Skeletal muscle satellite cell (primary cell): ENCODE data around the gene ERLEC1.
"Not testable (repeated sequence)": the region's sequence is repeated elsewhere in the genome, so short reads cannot be mapped to it uniquely, and the experiment has no call there.

ENCODE experiments used
- H3K27me3 ChIP-seq: 2 replicates; pipeline ENCODE4 v1.7.0; 2013; ENCODE audit warnings: low read length; ENCODE audit not compliant: control insufficient read depth, insufficient read depth
- H3K36me3 ChIP-seq: 2 replicates; pipeline ENCODE4 v1.7.0; 2013; ENCODE audit warnings: mild to moderate bottlenecking, control low read depth, low read length; ENCODE audit not compliant: insufficient read depth
- H3K4me1 ChIP-seq: 2 replicates; pipeline ENCODE4 v1.7.0; 2013; ENCODE audit warnings: low read length; ENCODE audit not compliant: control insufficient read depth, insufficient read depth
- H3K4me2 ChIP-seq: 2 replicates; pipeline ENCODE4 v1.7.0; 2013; ENCODE audit warnings: mild to moderate bottlenecking, low read length
- H3K4me3 ChIP-seq: 2 replicates; pipeline ENCODE4 v1.7.0; 2013; ENCODE audit warnings: low read length
- H3K9ac ChIP-seq: 2 replicates; pipeline ENCODE4 v1.7.0; 2013; ENCODE audit warnings: mild to moderate bottlenecking, low read depth, low read length, moderate library complexity
- H3K9me3 ChIP-seq: replicated peaks from 2 replicates; pipeline ENCODE4 v1.7.0; 2013; ENCODE audit warnings: mild to moderate bottlenecking, control low read depth, low read length

Gene ERLEC1

GRCh38 chr2:53842891-53843290, 56.0 kb downstream of the ERLEC1 start:
- no peaks in the 10 kb centered on the region for H3K36me3 ChIP-seq
- no peak overlapping the region for H3K4me3 ChIP-seq
- H3K9ac ChIP-seq, result no peak overlapping the region
- no peak overlapping the region for H3K4me2 ChIP-seq
- H3K27me3 ChIP-seq, result no peaks in the 10 kb centered on the region
- H3K4me1 ChIP-seq, result no peaks in the 10 kb centered on the region
- H3K9me3 ChIP-seq, result no peaks in the 10 kb centered on the region

GRCh38 chr2:53843595-53843994, 56.8 kb downstream of the ERLEC1 start:
- H3K4me1 ChIP-seq, result no peaks in the 10 kb centered on the region
- no peak overlapping the region for H3K4me2 ChIP-seq
- H3K9me3 ChIP-seq, result no peaks in the 10 kb centered on the region
- H3K9ac ChIP-seq, result no peak overlapping the region
- no peak overlapping the region for H3K4me3 ChIP-seq
- no peaks in the 10 kb centered on the region for H3K27me3 ChIP-seq
- H3K36me3 ChIP-seq, result no peaks in the 10 kb centered on the region

- H3K4me3 ChIP-seq, result no peak overlapping the region
- no peaks in the 10 kb centered on the region for H3K4me1 ChIP-seq
- peaks cover 4% of the 10 kb centered on the region for H3K36me3 ChIP-seq
- H3K9ac ChIP-seq, result no peak overlapping the region
- no peak overlapping the region for H3K4me2 ChIP-seq
- no peaks in the 10 kb centered on the region for H3K27me3 ChIP-seq
- no peaks in the 10 kb centered on the region for H3K9me3 ChIP-seq
Observed at GRCh38 chr2:53848062-53848461, 61.2 kb downstream of the ERLEC1 start.

GRCh38 chr2:53851052-53851757, 64.4 kb downstream of the ERLEC1 start:
- not testable (repeated sequence) for H3K4me2 ChIP-seq, H3K4me1 ChIP-seq, H3K9me3 ChIP-seq, H3K4me3 ChIP-seq, H3K27me3 ChIP-seq, H3K9ac ChIP-seq
- peaks cover 15% of the 10 kb centered on the region for H3K36me3 ChIP-seq

- no peaks in the 10 kb centered on the region for H3K4me1 ChIP-seq
- H3K4me3 ChIP-seq, result no peak overlapping the region
- no peak overlapping the region for H3K4me2 ChIP-seq
- H3K36me3 ChIP-seq, result peaks cover 15% of the 10 kb centered on the region
- no peak overlapping the region for H3K9ac ChIP-seq
- H3K27me3 ChIP-seq, result no peaks in the 10 kb centered on the region
- H3K9me3 ChIP-seq, result no peaks in the 10 kb centered on the region
Observed at GRCh38 chr2:53852532-53852931, 65.7 kb downstream of the ERLEC1 start.

- Histone ChIP-seq H3K9me3 (no peaks in the 10 kb centered on the region), H3K9ac (no peak overlapping the region), H3K27me3 (no peaks in the 10 kb centered on the region), H3K4me2 (no peak overlapping the region), H3K4me3 (no peak overlapping the region), H3K36me3 (peaks cover 18% of the 10 kb centered on the region), H3K4me1 (no peaks in the 10 kb centered on the region)
Observed at GRCh38 chr2:53854678-53855077, 67.8 kb downstream of the ERLEC1 start.

- Histone ChIP-seq H3K27me3 (no peaks in the 10 kb centered on the region), H3K4me3 (no peak overlapping the region), H3K4me2 (no peak overlapping the region), H3K9ac (no peak overlapping the region), H3K4me1 (no peaks in the 10 kb centered on the region), H3K36me3 (peaks cover 18% of the 10 kb centered on the region), H3K9me3 (no peaks in the 10 kb centered on the region)
Observed at GRCh38 chr2:53856272-53856671, 69.4 kb downstream of the ERLEC1 start.

GRCh38 chr2:53859206-53860181, 72.7 kb downstream of the ERLEC1 start, which contains the start of gene GPR75:
Gene GPR75, minus strand, starts transcription at chr2:53859967. Its CDS starts 5,211 bp downstream, at chr2:53854756.
- Histone ChIP-seq H3K4me3 (no peak within 1 kb of the TSS), H3K36me3 (peaks cover 17% of the 10 kb centered on the region), H3K4me2 (peak within 1 kb of the TSS; percentile 38), H3K27me3 (no peaks in the 10 kb centered on the region), H3K9ac (no peak within 1 kb of the TSS), H3K9me3 (no peaks in the 10 kb centered on the region), H3K4me1 (no peaks in the 10 kb centered on the region)

- Histone ChIP-seq H3K27me3 (no peaks in the 10 kb centered on the region), H3K9me3 (no peaks in the 10 kb centered on the region), H3K4me2 (no peak overlapping the region), H3K9ac (no peak overlapping the region), H3K4me1 (no peaks in the 10 kb centered on the region), H3K4me3 (no peak overlapping the region), H3K36me3 (peaks cover 40% of the 10 kb centered on the region)
Observed at GRCh38 chr2:53861824-53862223, 75.0 kb downstream of the ERLEC1 start.

- Histone ChIP-seq H3K4me2 (no peak overlapping the region), H3K4me3 (no peak overlapping the region), H3K9ac (no peak overlapping the region), H3K9me3 (no peaks in the 10 kb centered on the region), H3K36me3 (peaks cover 51% of the 10 kb centered on the region), H3K4me1 (no peaks in the 10 kb centered on the region), H3K27me3 (no peaks in the 10 kb centered on the region)
Observed at GRCh38 chr2:53863538-53864227, 76.8 kb downstream of the ERLEC1 start.

GRCh38 chr2:53865264-53865663, 78.4 kb downstream of the ERLEC1 start:
- peaks cover 62% of the 10 kb centered on the region for H3K36me3 ChIP-seq
- H3K4me3 ChIP-seq, result no peak overlapping the region
- no peaks in the 10 kb centered on the region for H3K9me3 ChIP-seq
- H3K4me2 ChIP-seq, result no peak overlapping the region
- H3K27me3 ChIP-seq, result no peaks in the 10 kb centered on the region
- H3K4me1 ChIP-seq, result no peaks in the 10 kb centered on the region
- no peak overlapping the region for H3K9ac ChIP-seq
